Gastrocnemius medialis (tissue), 4 donors: Measurements from ENCODE around the gene CEP97.
"Not testable (repeated sequence)": the region's sequence is repeated elsewhere in the genome, so short reads cannot be mapped to it uniquely, and the experiment has no call there.

Experiments
- CTCF ChIP-seq, 5 experiments: fragments of 450-650 bp in 3 of 5; fragments of 200-600 bp in 2 of 5; sonication (generic) in 2 of 5; IDR thresholded peaks in 4 of 5; conservative IDR thresholded peaks in 1 of 5; 1 replicate in 4 of 5; 2 replicates in 1 of 5; pipeline ENCODE4 v1.5.1; 2016 to 2019; ENCODE audit warnings: antibody characterized with exemption in 5 of 5, mild to moderate bottlenecking in 3 of 5, moderate library complexity in 3 of 5
- POLR2A ChIP-seq, 2 donors: fragments of 450-650 bp; IDR thresholded peaks; one replicate each; pipeline ENCODE4 v1.6.1; 2017; ENCODE audit warnings: antibody characterized with exemption in 2 of 2, mild to moderate bottlenecking in 2 of 2, moderate library complexity in 2 of 2

GRCh38 chr3:101678837-101679236 lies 45.6 kb upstream of the CEP97 start:
- not testable (repeated sequence) for TF ChIP-seq CTCF (IDR thresholded peaks at IDR 0.05 in 4 of 5, conservative IDR thresholded peaks at IDR 0.05 in 1 of 5); POLR2A (IDR thresholded peaks at IDR 0.05)
